Measurements from ENCODE around the gene CDK16.

DNA sequence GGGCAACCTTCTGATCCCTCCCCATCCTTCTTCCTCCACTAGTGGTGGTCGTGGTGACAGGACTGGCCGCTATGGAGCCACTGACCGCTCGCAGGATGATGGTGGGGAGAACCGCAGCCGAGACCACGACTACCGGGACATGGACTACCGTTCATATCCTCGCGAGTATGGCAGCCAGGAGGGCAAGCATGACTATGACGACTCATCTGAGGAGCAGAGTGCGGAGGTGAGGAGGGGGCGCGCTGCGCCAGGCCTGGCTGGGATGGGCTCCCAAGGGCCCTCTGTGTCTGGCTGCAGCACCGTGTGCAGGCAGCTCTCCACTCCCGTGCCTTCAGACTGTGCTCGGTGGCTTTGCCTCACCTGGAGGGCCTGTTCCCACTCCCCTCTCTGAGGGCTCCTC is 49.2 kb upstream of the CDK16 start:
- TF ChIP-seq, protein P1, sequence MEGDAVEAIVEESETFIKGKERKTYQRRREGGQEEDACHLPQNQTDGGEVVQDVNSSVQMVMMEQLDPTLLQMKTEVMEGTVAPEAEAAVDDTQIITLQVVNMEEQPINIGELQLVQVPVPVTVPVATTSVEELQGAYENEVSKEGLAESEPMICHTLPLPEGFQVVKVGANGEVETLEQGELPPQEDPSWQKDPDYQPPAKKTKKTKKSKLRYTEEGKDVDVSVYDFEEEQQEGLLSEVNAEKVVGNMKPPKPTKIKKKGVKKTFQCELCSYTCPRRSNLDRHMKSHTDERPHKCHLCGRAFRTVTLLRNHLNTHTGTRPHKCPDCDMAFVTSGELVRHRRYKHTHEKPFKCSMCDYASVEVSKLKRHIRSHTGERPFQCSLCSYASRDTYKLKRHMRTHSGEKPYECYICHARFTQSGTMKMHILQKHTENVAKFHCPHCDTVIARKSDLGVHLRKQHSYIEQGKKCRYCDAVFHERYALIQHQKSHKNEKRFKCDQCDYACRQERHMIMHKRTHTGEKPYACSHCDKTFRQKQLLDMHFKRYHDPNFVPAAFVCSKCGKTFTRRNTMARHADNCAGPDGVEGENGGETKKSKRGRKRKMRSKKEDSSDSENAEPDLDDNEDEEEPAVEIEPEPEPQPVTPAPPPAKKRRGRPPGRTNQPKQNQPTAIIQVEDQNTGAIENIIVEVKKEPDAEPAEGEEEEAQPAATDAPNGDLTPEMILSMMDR (conservative IDR thresholded peaks at IDR 0.05; ENCODE audit: low read length), result no peak
- TF ChIP-seq EZH2phosphoT487 (IDR thresholded peaks at IDR 0.05; ENCODE audit: borderline replicate concordance, low read depth, low read length), result no peak
